ENCODE results near the gene PCDHGA7. TPM values are rescaled to one million over a fixed set of nuclear protein-coding genes. Genes with fewer than 3 reads are reported as not detected.

The PCDHGA7 gene
- total RNA-seq, 1 donor from 2014 or later = 1.1 TPM

DNA sequence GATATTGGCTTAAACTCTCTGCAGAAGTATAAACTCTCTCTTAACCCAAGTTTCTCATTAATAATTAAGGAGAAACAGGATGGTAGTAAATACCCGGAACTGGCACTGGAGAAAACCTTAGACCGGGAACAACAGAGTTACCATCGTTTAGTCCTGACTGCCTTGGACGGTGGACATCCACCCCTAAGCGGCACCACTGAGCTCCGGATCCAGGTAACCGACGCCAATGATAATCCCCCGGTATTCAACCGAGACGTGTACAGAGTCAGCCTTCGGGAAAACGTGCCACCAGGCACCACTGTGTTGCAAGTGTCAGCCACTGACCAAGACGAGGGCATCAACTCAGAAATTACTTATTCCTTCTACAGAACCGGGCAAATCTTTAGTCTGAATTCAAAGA, 16.1 kb downstream of the PCDHGA7 start:
- Histone ChIP-seq H3K27me3 (no peaks in the 10 kb centered on the region), H4K20me1 (ENCODE audit: low read depth) (no peaks in the 10 kb centered on the region), H3K9ac (no peak overlapping the region), H3K9me3 (ENCODE audit: low read depth) (peaks cover 34% of the 10 kb centered on the region), H3K4me3 (no peak overlapping the region), H3K36me3 (peaks cover 3% of the 10 kb centered on the region), H3K79me2 (ENCODE audit: low read depth) (no peaks in the 10 kb centered on the region), H3F3A (ENCODE audit: low read depth) (no peaks in the 10 kb centered on the region), H3K27ac (no peak overlapping the region), H3K4me1 (no peaks in the 10 kb centered on the region), H2AFZ (replicated peaks) (no peak overlapping the region), H3K4me2 (no peak overlapping the region)
- H3K27me3 Mint-ChIP-seq (ENCODE audit: insufficient read depth, low read depth) = no peaks in the 10 kb centered on the region
- H3K4me1 Mint-ChIP-seq = no peaks in the 10 kb centered on the region
- peaks cover 61% of the 10 kb centered on the region for H3K9me3 Mint-ChIP-seq
- H3K36me3 Mint-ChIP-seq = peaks cover 6% of the 10 kb centered on the region
- H3K4me3 Mint-ChIP-seq = no peak overlapping the region
- no peak for DNase-seq (ENCODE audit: low spot score)
- H3K27ac Mint-ChIP-seq = no peak overlapping the region
- TF ChIP-seq EZH2phosphoT487 (IDR thresholded peaks at IDR 0.05) (no peak), EZH2 (IDR thresholded peaks at IDR 0.05) (no peak)
- TF ChIP-seq, protein P1, sequence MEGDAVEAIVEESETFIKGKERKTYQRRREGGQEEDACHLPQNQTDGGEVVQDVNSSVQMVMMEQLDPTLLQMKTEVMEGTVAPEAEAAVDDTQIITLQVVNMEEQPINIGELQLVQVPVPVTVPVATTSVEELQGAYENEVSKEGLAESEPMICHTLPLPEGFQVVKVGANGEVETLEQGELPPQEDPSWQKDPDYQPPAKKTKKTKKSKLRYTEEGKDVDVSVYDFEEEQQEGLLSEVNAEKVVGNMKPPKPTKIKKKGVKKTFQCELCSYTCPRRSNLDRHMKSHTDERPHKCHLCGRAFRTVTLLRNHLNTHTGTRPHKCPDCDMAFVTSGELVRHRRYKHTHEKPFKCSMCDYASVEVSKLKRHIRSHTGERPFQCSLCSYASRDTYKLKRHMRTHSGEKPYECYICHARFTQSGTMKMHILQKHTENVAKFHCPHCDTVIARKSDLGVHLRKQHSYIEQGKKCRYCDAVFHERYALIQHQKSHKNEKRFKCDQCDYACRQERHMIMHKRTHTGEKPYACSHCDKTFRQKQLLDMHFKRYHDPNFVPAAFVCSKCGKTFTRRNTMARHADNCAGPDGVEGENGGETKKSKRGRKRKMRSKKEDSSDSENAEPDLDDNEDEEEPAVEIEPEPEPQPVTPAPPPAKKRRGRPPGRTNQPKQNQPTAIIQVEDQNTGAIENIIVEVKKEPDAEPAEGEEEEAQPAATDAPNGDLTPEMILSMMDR (IDR thresholded peaks at IDR 0.05) = no peak

DNA sequence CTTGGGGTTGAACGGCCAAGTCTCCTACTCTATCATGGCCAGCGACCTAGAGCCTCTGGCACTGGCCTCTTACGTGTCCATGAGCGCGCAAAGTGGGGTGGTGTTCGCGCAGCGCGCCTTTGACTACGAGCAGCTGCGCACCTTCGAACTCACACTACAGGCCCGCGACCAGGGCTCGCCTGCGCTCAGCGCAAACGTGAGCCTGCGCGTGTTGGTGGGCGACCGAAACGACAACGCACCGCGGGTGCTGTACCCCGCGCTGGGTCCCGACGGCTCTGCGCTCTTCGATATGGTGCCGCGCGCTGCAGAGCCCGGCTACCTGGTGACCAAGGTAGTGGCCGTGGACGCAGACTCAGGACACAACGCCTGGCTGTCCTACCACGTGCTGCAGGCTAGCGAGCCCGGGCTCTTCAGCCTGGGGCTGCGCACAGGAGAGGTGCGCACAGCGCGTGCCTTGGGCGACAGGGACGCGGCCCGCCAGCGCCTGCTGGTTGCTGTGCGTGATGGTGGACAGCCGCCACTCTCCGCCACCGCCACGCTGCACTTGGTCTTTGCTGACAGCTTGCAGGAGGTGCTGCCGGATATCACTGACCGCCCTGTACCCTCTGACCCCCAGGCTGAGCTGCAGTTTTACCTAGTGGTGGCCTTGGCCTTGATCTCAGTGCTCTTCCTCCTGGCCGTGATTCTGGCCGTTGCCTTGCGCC, 17.2 kb downstream of the PCDHGA7 start:
- H3K79me2 ChIP-seq (ENCODE audit: low read depth) = no peaks in the 10 kb centered on the region
- H3F3A ChIP-seq (ENCODE audit: low read depth) = no peaks in the 10 kb centered on the region
- no peak overlapping the region for H2AFZ ChIP-seq (replicated peaks)
- Mint-ChIP-seq H3K27me3 (ENCODE audit: insufficient read depth, low read depth) (no peaks in the 10 kb centered on the region), H3K9me3 (peaks cover 62% of the 10 kb centered on the region), H3K4me1 (no peaks in the 10 kb centered on the region), H3K36me3 (peaks cover 5% of the 10 kb centered on the region), H3K27ac (no peak overlapping the region), H3K4me3 (no peak overlapping the region)
- no peak overlapping the region for H3K4me3 ChIP-seq
- TF ChIP-seq EZH2 (IDR thresholded peaks at IDR 0.05) = no peak
- TF ChIP-seq, protein P1 (IDR thresholded peaks at IDR 0.05) = no peak
- TF ChIP-seq EZH2phosphoT487 (IDR thresholded peaks at IDR 0.05) = no peak
- no peaks in the 10 kb centered on the region for H4K20me1 ChIP-seq (ENCODE audit: low read depth)
- H3K27ac ChIP-seq = no peak overlapping the region
- DNase-seq (ENCODE audit: low spot score) = no peak
- no peak overlapping the region for H3K9ac ChIP-seq
- no peak overlapping the region for H3K4me2 ChIP-seq
- H3K27me3 ChIP-seq = no peaks in the 10 kb centered on the region
- H3K4me1 ChIP-seq = no peaks in the 10 kb centered on the region
- H3K9me3 ChIP-seq (ENCODE audit: low read depth) = peaks cover 27% of the 10 kb centered on the region
- H3K36me3 ChIP-seq = no peaks in the 10 kb centered on the region

DNA sequence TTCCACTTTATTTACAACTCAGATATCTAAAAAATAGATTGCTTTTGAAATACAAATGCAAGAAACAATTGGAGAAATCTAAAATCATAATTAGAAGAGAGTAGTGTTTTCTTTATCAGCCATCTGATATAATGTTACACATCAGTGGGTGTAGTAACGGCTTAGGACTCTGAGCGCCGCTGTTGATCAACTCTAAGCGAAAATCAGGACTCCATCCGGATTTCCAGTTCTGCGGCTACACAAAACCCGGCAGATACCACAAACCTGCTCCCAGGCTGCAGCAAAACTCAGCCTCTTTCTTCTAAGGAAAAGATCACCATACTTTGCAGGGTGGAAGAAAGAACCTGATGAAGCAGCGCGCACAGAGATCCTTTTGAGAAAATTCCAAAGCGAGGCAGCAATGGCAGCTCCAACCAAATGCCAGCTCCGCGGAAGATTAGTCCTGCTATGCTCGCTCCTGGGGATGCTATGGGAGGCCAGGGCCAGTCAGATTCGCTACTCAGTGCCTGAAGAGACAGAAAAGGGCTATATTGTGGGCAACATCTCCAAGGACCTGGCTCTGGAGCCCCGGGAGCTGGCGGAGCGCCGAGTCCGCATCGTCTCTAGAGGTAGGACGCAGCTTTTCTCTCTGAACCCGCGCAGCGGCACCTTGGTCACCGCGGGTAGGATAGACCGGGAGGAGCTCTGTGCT, 20.2 kb downstream of the PCDHGA7 start, which contains the start of gene PCDHGA9:
PCDHGA9 (plus strand) TSS at position 226 of the 691 bp plus-strand sequence; CDS start at position 401, 175 bp downstream.
- Mint-ChIP-seq H3K27ac (no peak within 1 kb of the TSS), H3K36me3 (peaks cover 13% of the 10 kb centered on the region), H3K4me1 (no peaks in the 10 kb centered on the region), H3K4me3 (no peak within 1 kb of the TSS), H3K27me3 (ENCODE audit: insufficient read depth, low read depth) (no peaks in the 10 kb centered on the region), H3K9me3 (peaks cover 61% of the 10 kb centered on the region)
- H3K36me3 ChIP-seq = no peaks in the 10 kb centered on the region
- H3K9ac ChIP-seq = no peak within 1 kb of the TSS
- no peaks in the 10 kb centered on the region for H3K4me1 ChIP-seq
- no peak for DNase-seq (ENCODE audit: low spot score)
- H3F3A ChIP-seq (ENCODE audit: low read depth) = peaks cover 4% of the 10 kb centered on the region
- no peak within 1 kb of the TSS for H3K4me2 ChIP-seq
- no peaks in the 10 kb centered on the region for H3K79me2 ChIP-seq (ENCODE audit: low read depth)
- H3K4me3 ChIP-seq = no peak within 1 kb of the TSS
- peaks cover 14% of the 10 kb centered on the region for H3K9me3 ChIP-seq (ENCODE audit: low read depth)
- no peak within 1 kb of the TSS for H3K27ac ChIP-seq
- no peaks in the 10 kb centered on the region for H4K20me1 ChIP-seq (ENCODE audit: low read depth)
- no peak within 1 kb of the TSS for H2AFZ ChIP-seq (replicated peaks)
- no peaks in the 10 kb centered on the region for H3K27me3 ChIP-seq
- TF ChIP-seq EZH2phosphoT487 (IDR thresholded peaks at IDR 0.05) (no peak), EZH2 (IDR thresholded peaks at IDR 0.05) (no peak)
- TF ChIP-seq, protein P1 (IDR thresholded peaks at IDR 0.05) = peak; percentile 23
